Prostate gland (tissue), 2 donors: ENCODE measurements around the gene TRIM36. TPM values are rescaled to one million over a fixed set of nuclear protein-coding genes. Genes with fewer than 3 reads are reported as not detected.

ENCODE experiments used
- DNase-seq: peaks from one replicate; pipeline ENCODE4 v3.0.0-alpha.2; 2019; ENCODE audit warnings: low spot score
- H3K27ac ChIP-seq, 2 donors: fragments of 200-600 bp; sonication (generic); 2 replicates each; pipeline ENCODE4 v1.5.1; 2017 to 2019
- H3K27me3 ChIP-seq: fragments of 200-600 bp; sonication (generic); replicated peaks from 2 replicates; pipeline ENCODE4 v1.5.1; 2019; ENCODE audit not compliant: insufficient read depth
- H3K36me3 ChIP-seq, 2 donors: fragments of 200-600 bp; sonication (generic); 1 replicate in 1 of 2; 2 replicates in 1 of 2; pipeline versions ENCODE4 v1.5.1 to v1.8.1; 2017 to 2019
- H3K4me1 ChIP-seq: fragments of 200-600 bp; sonication (generic); replicated peaks from 2 replicates; pipeline ENCODE4 v1.5.1; 2019
- H3K4me3 ChIP-seq, 2 donors: fragments of 200-600 bp; sonication (generic); 2 replicates each; pipeline ENCODE4 v1.5.1; 2017 to 2019
- H3K9me3 ChIP-seq: fragments of 200-600 bp; sonication (generic); 2 replicates; pipeline ENCODE4 v1.5.1; 2017
- CTCF ChIP-seq, 4 experiments: fragments of 200-600 bp in 2 of 4; fragments of 450-650 bp in 2 of 4; sonication (generic) in 2 of 4; IDR thresholded peaks; 1 replicate in 3 of 4; 2 replicates in 1 of 4; pipeline ENCODE4 v1.5.1; 2016 to 2019; ENCODE audit warnings: antibody characterized with exemption in 4 of 4, mild to moderate bottlenecking in 2 of 4, moderate library complexity in 2 of 4
- POLR2A ChIP-seq: fragments of 450-650 bp; IDR thresholded peaks from one replicate; pipeline ENCODE4 v1.6.1; 2016; ENCODE audit warnings: antibody characterized with exemption, mild to moderate bottlenecking
- POLR2AphosphoS5 ChIP-seq: sonication (generic); formaldehyde crosslinking; IDR thresholded peaks from one replicate; pipeline ENCODE4 v1.6.1; 2017; ENCODE audit warnings: antibody characterized with exemption
- WGBS: methylation state at CpG from one replicate; pipeline ENCODE4 v1.1.5; 2018; 5-methylcytosine and 5-hydroxymethylcytosine counted together
- intact Hi-C: fragments of 100-400 bp; cut with DNase I; formaldehyde crosslinking; loops from one replicate; pipeline ENCODE4 v1.14.2; 2022
- total RNA-seq, 2 donors: library from RNA; depleted of rRNA; stranded (reverse); fragments of >200 nt; gene quantifications; one replicate each; pipeline ENCODE4 v1.1.0, GENCODE V29; 2016

The TRIM36 gene
- total RNA-seq, 2 donors from 2014 or later, result 37.3 to 38.5 TPM

GRCh38 chr5:115179394-115180164 is 9.9 kb upstream of the TRIM36 start:
- TF ChIP-seq POLR2AphosphoS5 (no peak), CTCF (IDR thresholded peaks at IDR 0.05) (no peak), POLR2A (no peak)
- Histone ChIP-seq H3K27me3 (no peaks in the 10 kb centered on the region), H3K36me3 (no peaks in the 10 kb centered on the region), H3K4me1 (no peaks in the 10 kb centered on the region), H3K9me3 (no peaks in the 10 kb centered on the region), H3K27ac (peak overlapping the region; percentile 79 to 80), H3K4me3 (peak overlapping the region; percentile 33 to 36)
- 3% methylated on average over 44 of the region's 56 CpGs for WGBS
- DNase-seq, result no peak
- intact Hi-C loops, result no loop called here

- WGBS, result 44% methylated on average over 30 of the region's 30 CpGs
- Histone ChIP-seq H3K27me3 (no peaks in the 10 kb centered on the region), H3K27ac (peak overlapping the region; percentile 79 to 80), H3K36me3 (no peaks in the 10 kb centered on the region), H3K4me3 (peak overlapping the region; percentile 33 to 36), H3K4me1 (no peaks in the 10 kb centered on the region), H3K9me3 (no peaks in the 10 kb centered on the region)
- DNase-seq, result no peak
- TF ChIP-seq CTCF (IDR thresholded peaks at IDR 0.05), result no peak
- no peak for TF ChIP-seq POLR2AphosphoS5
- TF ChIP-seq POLR2A, result no peak
- intact Hi-C loops, result no loop called here
These were observed 9.3 kb upstream of the TRIM36 start for GRCh38 chr5:115179030-115179393.

- DNase-seq, result no peak
- Histone ChIP-seq H3K4me1 (peaks cover 4% of the 10 kb centered on the region), H3K4me3 (peak overlapping the region; percentile 67 to 80), H3K9me3 (no peaks in the 10 kb centered on the region), H3K27ac (peak overlapping the region; percentile 77 to 87), H3K27me3 (no peaks in the 10 kb centered on the region), H3K36me3 (no peaks in the 10 kb centered on the region)
- intact Hi-C loops, result no loop called here
- TF ChIP-seq POLR2AphosphoS5 (no peak), POLR2A (no peak), CTCF (IDR thresholded peaks at IDR 0.05) (no peak)
- 29% methylated on average over 16 of the region's 16 CpGs for WGBS
These were observed 1.3 kb upstream of the TRIM36 start for GRCh38 chr5:115170929-115171510.

- no peaks in the 10 kb centered on the region for H3K27me3 ChIP-seq
- no peak for DNase-seq
- H3K27ac ChIP-seq, result peak overlapping the region; percentile 77 to 87
- H3K9me3 ChIP-seq, result no peaks in the 10 kb centered on the region
- no peaks in the 10 kb centered on the region for H3K36me3 ChIP-seq
- peaks cover 4% of the 10 kb centered on the region for H3K4me1 ChIP-seq
- intact Hi-C loops, result no loop called here
- TF ChIP-seq CTCF (IDR thresholded peaks at IDR 0.05), result no peak
- no peak for TF ChIP-seq POLR2A
- 2% methylated on average over 52 of the region's 69 CpGs for WGBS
- H3K4me3 ChIP-seq, result peak overlapping the region; percentile 67 to 80
These were observed 623 bp upstream of the TRIM36 start for GRCh38 chr5:115170134-115170928.
